GM12891 (cell line): ENCODE measurements around the gene MFSD6L. TPM values are rescaled to one million over a fixed set of nuclear protein-coding genes. Genes with fewer than 3 reads are reported as not detected.

Experiments
- DNase-seq: peaks from one replicate; pipeline ENCODE4 v3.0.0; 2011; ENCODE audit warnings: low spot score; ENCODE audit not compliant: insufficient read length
- FAIRE-seq: peaks from 2 replicates; lab custom pipeline; 2011; peaks lifted over from hg19 to GRCh38; lab: Jason Lieb, UNC
- PAX5 ChIP-seq: IDR thresholded peaks from 2 replicates; pipeline ENCODE4 v1.6.1; 2011; ENCODE audit warnings: low read length, moderate library complexity, mild to moderate bottlenecking; ENCODE audit not compliant: insufficient read depth, severe bottlenecking
- POLR2A ChIP-seq: IDR thresholded peaks from 2 replicates; pipeline ENCODE4 v1.6.1; 2011; ENCODE audit warnings: low read depth, low read length, control low read depth
- POLR2AphosphoS5 ChIP-seq: IDR thresholded peaks from 2 replicates; pipeline ENCODE4 v1.6.1; 2011; ENCODE audit warnings: low read depth, low read length, control low read depth
- POU2F2 ChIP-seq: IDR thresholded peaks from 2 replicates; pipeline ENCODE4 v1.6.1; 2011; ENCODE audit warnings: low read depth, mild to moderate bottlenecking, control low read depth, low read length, moderate library complexity
- SPI1 ChIP-seq: IDR thresholded peaks from 2 replicates; pipeline ENCODE4 v1.6.1; 2011; ENCODE audit warnings: low read depth, low read length, control low read depth
- TAF1 ChIP-seq: IDR thresholded peaks from 2 replicates; pipeline ENCODE4 v1.6.1; 2011; ENCODE audit warnings: low read depth, low read length, control low read depth
- polyA plus RNA-seq: library from polyadenylated mRNA; unstranded; fragments of >200 nt; gene quantifications from one replicate; pipeline ENCODE4 v1.2.1, GENCODE V29; 2012; ENCODE audit warnings: low read depth, missing spikeins, inconsistent platforms; ENCODE audit not compliant: missing spikeins

The MFSD6L gene, protein sequence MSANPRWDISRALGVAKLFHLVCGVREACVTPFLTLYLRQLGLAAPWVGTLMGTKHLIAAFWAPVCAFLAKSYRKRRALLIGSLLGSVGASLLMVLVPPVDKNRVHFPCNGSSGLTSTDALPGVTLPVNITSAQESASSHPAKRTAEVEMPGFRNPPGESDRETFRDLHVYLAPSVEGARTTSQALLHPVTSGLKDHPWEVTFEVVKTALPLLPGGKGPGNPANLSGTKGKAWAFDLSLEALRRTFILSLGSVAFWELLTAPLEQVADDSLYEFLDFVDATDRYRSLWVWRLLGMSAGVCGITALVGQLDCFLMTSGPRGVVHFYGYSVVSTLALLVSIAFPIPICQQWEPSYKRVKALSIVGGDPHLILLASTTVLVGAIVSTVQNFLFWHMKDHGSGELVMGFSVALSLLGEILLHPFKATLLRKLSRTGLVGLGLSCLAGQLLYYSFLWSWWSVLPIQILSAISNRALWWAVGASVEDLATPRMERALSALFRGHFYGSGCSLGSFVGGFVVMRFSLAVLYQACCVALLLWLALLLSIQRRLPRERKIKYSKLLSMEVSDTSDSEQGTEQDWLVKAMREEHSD
- polyA plus RNA-seq, result 1.4 TPM

DNA sequence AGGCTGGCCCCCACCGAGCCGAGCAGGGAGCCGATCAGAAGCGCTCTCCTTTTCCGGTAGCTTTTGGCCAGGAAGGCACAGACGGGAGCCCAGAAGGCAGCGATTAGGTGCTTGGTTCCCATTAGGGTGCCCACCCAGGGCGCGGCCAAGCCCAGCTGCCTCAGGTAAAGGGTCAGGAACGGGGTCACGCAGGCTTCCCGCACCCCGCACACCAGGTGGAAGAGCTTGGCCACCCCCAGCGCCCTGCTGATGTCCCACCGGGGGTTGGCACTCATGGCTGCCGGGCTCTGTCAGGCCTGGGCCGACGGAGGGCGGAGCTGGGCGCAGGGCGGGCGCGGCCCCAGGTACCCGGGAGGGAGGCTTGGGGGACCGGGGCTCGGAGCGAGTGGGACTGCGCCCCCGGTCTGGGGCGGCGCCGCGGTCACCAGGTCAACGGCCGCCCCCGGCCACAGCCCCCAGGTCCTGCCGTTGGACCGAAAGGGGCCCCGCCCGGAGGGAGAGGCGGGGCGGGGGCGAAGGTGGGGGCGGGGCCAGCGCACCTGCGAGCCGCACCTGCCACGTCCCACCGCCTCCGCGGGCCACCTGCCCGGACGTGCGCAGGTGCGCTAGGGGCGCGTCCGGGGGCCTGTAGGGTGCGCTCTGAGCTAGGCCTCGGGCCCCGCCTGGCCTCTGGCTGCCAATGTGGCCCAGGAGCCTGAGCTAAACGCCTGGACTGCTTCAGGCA, at the start of gene MFSD6L:
MFSD6L (minus strand) TSS at position 520 of the 724 bp plus-strand sequence; CDS start at position 275, 245 bp downstream.
- TF ChIP-seq POU2F2 (0 out of 2 replicates have a peak, but pooled peaks have one; percentile 9), POLR2AphosphoS5 (no peak), TAF1 (no peak)
- FAIRE-seq (no peak), DNase-seq (no peak)

DNA sequence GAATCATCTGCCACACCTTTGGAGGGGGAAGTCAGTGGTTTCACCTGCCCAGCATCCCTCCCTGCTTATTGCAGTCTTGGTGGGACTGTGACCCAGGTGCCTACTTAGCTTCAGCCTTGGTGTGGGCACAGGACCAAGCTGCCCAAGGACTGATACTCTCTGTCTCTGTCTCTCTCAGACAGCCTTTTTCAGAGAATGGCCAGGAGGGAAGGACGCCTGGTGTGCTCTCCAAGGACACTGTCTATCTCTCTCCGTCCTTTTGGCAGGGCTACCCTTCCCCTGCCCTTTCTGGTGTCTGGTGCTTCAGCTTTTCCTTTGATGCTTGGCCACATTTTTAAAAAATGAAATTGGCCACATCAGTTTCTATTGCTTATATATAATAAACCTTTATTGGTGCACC, 48.7 kb upstream of the MFSD6L start:
- DNase-seq (no peak), FAIRE-seq (peak; percentile 50)
- no peak for TF ChIP-seq TAF1
- TF ChIP-seq POLR2A, result no peak

DNA sequence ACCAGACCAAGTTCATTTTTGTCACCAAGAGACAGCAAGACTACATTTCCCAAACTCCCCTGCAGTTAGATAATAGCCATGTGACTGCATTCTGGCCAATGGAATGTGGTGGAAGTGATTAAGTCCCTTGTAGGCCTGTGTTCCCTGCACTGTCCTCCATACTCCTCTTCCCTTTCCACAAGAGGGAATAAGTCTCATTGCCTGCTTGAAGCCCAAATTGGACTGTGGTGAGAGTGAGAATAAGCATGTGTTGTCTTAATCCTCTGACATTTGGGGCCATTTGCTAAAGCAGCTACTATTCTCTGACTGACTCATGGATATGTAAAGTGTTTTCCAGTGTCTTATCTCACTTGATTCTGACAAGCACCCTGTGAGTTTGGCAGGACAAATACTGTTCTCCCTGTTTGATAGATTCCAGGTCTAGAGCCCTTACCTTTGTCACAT, 47.6 kb upstream of the MFSD6L start:
- TF ChIP-seq PAX5 (no peak), TAF1 (no peak), POLR2A (no peak), SPI1 (no peak), POLR2AphosphoS5 (no peak; the same call in 1 of the 2 replicates), POU2F2 (no peak)
- DNase-seq (no peak), FAIRE-seq (peak; percentile 79)

DNA sequence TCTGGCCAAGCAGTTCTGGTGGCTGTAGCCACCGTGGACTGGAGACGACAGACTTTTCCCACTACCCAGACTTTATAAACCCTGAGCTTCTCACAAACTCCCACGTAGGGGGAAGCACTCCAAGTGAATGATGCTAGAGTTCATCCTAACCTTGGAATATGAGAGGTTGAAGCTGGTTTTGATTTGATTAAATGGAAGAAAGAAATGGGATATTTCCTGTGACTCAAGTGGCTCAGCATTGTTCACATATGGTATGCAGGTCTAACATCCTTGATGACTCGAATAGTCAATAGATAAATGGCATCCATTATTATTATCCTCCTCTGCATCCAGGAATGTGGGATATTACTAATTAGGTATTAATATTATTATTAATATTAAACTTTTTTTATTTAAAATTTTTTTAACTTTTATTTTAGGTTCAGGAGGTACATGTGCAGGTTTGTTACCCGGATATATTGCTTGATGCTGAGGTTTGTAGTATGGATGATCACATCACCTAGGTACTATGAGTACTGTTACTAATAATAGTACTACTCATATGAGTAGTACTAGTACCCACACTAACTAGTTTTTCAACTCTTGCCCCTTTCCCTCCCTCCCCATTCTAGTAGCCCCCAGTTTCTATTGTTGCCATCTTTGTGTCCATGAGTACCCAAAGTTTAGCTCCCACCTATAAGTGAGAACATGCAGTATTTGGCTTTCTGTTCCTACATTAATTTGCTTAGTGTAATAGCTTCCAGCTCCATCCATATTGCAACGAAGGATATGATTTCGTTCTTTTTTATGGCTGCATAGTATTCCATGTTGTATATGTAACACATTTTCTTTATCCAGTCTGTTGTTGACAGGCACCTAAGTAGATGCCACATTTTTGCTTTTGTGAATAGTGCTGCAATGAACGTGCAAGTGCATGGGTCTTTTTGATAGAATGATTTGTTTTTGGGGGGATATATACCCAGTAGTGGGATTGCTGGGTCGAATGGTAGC, 45.4 kb upstream of the MFSD6L start:
- TF ChIP-seq SPI1, result no peak
- no peak for TF ChIP-seq POLR2A
- no peak for TF ChIP-seq POU2F2
- TF ChIP-seq PAX5, result no peak
- no peak for TF ChIP-seq POLR2AphosphoS5
- TF ChIP-seq TAF1, result no peak
- DNase-seq, result no peak
- peak; percentile 76 for FAIRE-seq

DNA sequence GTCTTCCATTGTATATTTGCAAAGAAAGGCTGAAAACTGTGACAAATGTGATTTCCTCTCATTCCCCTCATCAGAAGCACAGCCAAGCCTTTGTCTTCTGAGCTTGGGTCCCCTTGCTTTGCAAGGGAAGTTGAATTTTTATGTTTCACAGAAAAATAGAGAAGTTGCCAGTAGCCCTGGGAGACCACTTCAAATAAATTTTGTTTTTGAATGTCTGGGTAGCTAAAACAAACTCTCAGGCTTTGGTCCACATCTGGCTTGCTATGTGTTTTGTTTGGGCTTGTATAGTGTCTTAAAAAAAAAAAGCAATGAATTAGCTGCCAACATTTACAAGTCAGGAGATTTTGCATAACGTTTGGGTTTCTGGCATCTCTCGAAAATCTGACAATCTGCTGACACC, 44.2 kb upstream of the MFSD6L start:
- TF ChIP-seq PAX5 (no peak), POLR2AphosphoS5 (no peak), POU2F2 (no peak), SPI1 (no peak), POLR2A (no peak)
- DNase-seq (no peak), FAIRE-seq (no peak)

DNA sequence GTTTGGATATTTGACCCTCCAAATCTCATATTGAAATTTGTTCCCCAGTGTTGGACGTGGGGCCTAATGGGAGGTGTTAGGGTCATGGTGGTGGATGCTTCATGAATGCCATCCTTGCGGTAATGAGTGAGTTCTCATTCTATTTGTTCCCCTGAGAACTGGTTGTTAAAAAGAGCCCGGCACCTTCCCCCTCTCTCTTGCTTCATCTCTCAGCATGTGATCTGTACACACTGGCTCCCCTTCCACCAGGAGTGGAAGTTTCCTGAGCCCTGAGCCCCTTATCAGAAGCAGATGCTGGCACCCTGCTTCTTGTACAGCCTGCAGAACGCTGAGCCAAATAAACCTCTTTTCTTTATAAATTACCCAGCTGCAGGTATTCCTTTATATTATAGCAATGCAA, 42.7 kb upstream of the MFSD6L start:
- FAIRE-seq, result no peak
- TF ChIP-seq TAF1 (no peak), POLR2A (0 out of 2 replicates have a peak, but pooled peaks have one; percentile 13)
- no peak for DNase-seq

DNA sequence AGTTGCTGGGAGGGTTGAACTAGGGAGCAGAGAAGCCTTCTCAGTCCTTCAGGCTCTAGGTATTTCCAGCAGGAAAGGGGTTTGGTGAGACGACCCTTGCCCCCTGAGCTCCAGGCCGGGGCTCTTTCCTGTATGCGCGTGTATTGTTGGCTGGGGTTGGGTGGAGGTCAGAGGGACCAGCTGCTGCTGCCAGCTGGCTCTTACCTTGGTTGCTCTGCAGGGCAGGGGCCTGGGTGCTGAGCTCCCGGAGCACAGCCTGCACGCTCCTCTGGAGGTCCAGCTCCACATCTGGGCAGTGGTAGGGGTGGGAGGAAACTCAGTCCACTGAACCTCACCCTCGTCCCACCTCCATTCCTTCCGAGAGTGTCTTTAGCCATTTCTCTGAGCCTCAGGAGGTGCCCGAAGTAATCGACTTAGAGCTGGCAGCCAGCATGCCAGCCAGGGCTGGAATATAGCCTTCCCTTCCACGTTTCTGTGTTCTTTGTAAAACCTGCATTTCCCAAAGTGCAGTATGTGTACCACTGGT, 40.3 kb upstream of the MFSD6L start:
- DNase-seq (no peak), FAIRE-seq (no peak)
- no peak for TF ChIP-seq POLR2A
- no peak for TF ChIP-seq TAF1
- TF ChIP-seq PAX5, result no peak
- no peak for TF ChIP-seq SPI1
- TF ChIP-seq POU2F2, result no peak
- no peak for TF ChIP-seq POLR2AphosphoS5

DNA sequence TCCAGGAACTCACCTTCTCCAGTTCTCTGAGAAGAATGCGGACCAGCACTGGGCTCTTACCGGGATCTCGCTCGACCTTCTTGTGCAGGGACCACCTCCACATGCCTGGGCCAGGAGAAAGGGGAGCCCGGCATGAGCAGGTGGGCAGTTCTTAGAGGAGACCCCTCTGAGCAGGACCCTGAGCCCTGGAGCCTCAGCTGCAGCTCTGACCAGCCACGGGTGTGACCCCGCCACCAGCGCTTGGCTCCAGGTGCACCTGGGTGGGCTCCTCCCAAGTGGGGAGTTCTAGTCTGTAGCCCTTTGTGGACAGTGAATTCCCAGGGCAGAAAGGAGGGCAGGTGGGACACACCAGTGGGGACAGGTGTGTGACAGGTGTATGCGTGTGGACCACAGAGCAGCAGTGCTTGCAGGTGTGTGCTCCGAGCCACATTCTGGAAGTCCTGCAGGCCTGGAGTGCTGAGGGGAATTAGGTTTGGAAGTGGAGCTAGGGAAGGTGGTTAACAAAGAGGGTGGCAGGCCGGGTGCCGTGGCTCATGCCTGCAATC, 39.5 kb upstream of the MFSD6L start:
- no peak for FAIRE-seq
- no peak for TF ChIP-seq PAX5
- no peak for TF ChIP-seq POLR2AphosphoS5
- TF ChIP-seq SPI1, result no peak
- no peak for TF ChIP-seq TAF1
- no peak for TF ChIP-seq POU2F2
- no peak for TF ChIP-seq POLR2A
- DNase-seq, result no peak

DNA sequence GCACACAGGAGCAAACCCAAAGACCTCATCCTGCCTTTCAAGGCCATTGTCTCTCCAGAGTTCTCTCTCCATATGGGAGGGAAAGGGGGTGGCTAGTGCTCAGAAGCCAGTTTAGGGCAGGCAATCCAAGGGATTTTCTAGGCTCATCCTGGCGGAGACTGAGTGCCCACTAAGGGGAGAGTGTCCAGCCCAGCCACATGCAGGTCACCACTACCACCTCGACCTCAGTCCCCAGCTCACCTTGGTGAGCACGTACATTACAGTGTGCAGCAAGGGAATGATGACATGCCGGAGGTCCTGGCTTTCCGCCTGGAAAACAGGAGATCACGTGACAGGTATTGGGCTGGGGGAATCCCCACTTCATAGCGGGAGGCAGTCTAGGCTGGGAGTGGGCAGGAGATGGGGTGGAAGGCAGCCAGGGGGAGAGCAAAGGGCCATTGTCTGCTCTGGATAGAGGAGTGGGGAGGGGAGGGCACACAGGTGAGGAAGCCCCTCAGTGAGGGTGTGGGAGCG, 38.5 kb upstream of the MFSD6L start:
- TF ChIP-seq TAF1 (no peak), PAX5 (no peak), SPI1 (no peak), POLR2AphosphoS5 (peak; percentile 43; the same call in 1 of the 2 replicates), POLR2A (peak; percentile 25; the same call in 1 of the 2 replicates)
- FAIRE-seq (no peak), DNase-seq (no peak)
